ENCODE measurements around the gene DNM3. TPM values are rescaled to one million over a fixed set of nuclear protein-coding genes. Genes with fewer than 3 reads are reported as not detected.

The DNM3 gene
- polyA plus RNA-seq, 3 donors = 0.15 TPM; not detected in 2

GRCh38 chr1:172460887-172461315 is 619.6 kb downstream of the DNM3 start:
- Histone ChIP-seq H3K9ac (ENCODE audit: insufficient read depth, low read length, poor library complexity, severe bottlenecking) (no peak overlapping the region), H3K27me3 (ENCODE audit: control insufficient read depth in 2 of 2, insufficient read depth in 2 of 2, low read length in 2 of 2) (no peaks in the 10 kb centered on the region), H2AFZ (ENCODE audit: insufficient read depth, low read depth, low read length, poor library complexity, severe bottlenecking) (no peak overlapping the region), H3K4me1 (ENCODE audit: control insufficient read depth in 1 of 2, insufficient read depth in 2 of 2, low read length in 2 of 2) (no peaks in the 10 kb centered on the region), H3K27ac (ENCODE audit: low read depth in 1 of 2, low read length in 2 of 2) (no peak overlapping the region), H3K4me3 (replicated peaks in 1 of 3; ENCODE audit: low read depth in 2 of 3, low read length in 3 of 3) (no peak overlapping the region), H3K4me2 (replicated peaks; ENCODE audit: extremely low read depth, low read length, poor library complexity, severe bottlenecking) (no peak overlapping the region), H3K36me3 (replicated peaks in 1 of 2; ENCODE audit: control insufficient read depth in 1 of 2, insufficient read depth in 2 of 2, low read length in 2 of 2) (no peaks in the 10 kb centered on the region), H3K9me3 (replicated peaks in 1 of 2; ENCODE audit: control insufficient read depth in 1 of 2, insufficient read depth in 1 of 2, low read length in 2 of 2) (no peaks in the 10 kb centered on the region), H3K79me2 (ENCODE audit: insufficient read depth, low read length) (no peaks in the 10 kb centered on the region), H4K20me1 (ENCODE audit: insufficient read depth, low read length) (no peaks in the 10 kb centered on the region)
- intact Hi-C loops (cut with micrococcal nuclease) = no loop called here
- WGBS (ENCODE audit: insufficient coverage) = no CpG with 5 or more reads among the region's 1 CpG
- DNase-seq = no peak
- peak overlapping the region in 1 of 7 donors; percentile 2 for H3K27ac Mint-ChIP-seq
- H3K4me3 Mint-ChIP-seq = no peak overlapping the region
- H3K9me3 Mint-ChIP-seq = no peaks in the 10 kb centered on the region
- no peak for TF ChIP-seq CTCF (IDR thresholded peaks at IDR 0.05)
- no peaks in the 10 kb centered on the region for H3K36me3 Mint-ChIP-seq
- peaks cover 0 to 5% (median 0%) of the 10 kb centered on the region in 3 donors for H3K27me3 Mint-ChIP-seq (ENCODE audit: low read depth in 3 of 3)
- no peaks in the 10 kb centered on the region for H3K4me1 Mint-ChIP-seq

Small RNA genes lying within 50 kb of the gene (small RNA-seq; reads per million reads assigned to genes)
- not detected for gene MIR199A2 (ENCODE audit: insufficient read length, low read depth)
- gene RNU6-157P (ENCODE audit: insufficient read length, low read depth) = not detected

Other genes with a start within 250 kb of the DNM3 start
- not detected for gene MYOCOS, start 219.3 kb upstream of the DNM3 start, polyA plus RNA-seq
- not detected for gene MYOC, start 188.8 kb upstream of the DNM3 start, polyA plus RNA-seq
- 10 to 100 TPM; 13.3 to 19.5 (median 18.8) TPM for gene VAMP4, start 99.4 kb upstream of the DNM3 start, polyA plus RNA-seq
- 10 to 100 TPM in 2 of 3 donors, 1 to 10 TPM in 1; 8.8 to 18.5 (median 16.0) TPM for gene METTL13, start 59.8 kb upstream of the DNM3 start, polyA plus RNA-seq